Gastrocnemius medialis (tissue), 4 donors: Measurements from ENCODE around the gene MS4A4A.

Source experiments
- CTCF ChIP-seq, 5 experiments: fragments of 450-650 bp in 3 of 5; fragments of 200-600 bp in 2 of 5; sonication (generic) in 2 of 5; IDR thresholded peaks in 4 of 5; conservative IDR thresholded peaks in 1 of 5; 1 replicate in 4 of 5; 2 replicates in 1 of 5; pipeline ENCODE4 v1.5.1; 2016 to 2019; ENCODE audit warnings: antibody characterized with exemption in 5 of 5, mild to moderate bottlenecking in 3 of 5, moderate library complexity in 3 of 5
- POLR2A ChIP-seq, 2 donors: fragments of 450-650 bp; IDR thresholded peaks; one replicate each; pipeline ENCODE4 v1.6.1; 2017; ENCODE audit warnings: antibody characterized with exemption in 2 of 2, mild to moderate bottlenecking in 2 of 2, moderate library complexity in 2 of 2

- TF ChIP-seq CTCF (IDR thresholded peaks at IDR 0.05 in 4 of 5, conservative IDR thresholded peaks at IDR 0.05 in 1 of 5) (no peak), POLR2A (IDR thresholded peaks at IDR 0.05) (no peak)
Measured at GRCh38 chr11:60240662-60241061, 39.8 kb upstream of the MS4A4A start.
